Breast epithelium (tissue), 4 donors: ENCODE measurements around the gene ECPAS. TPM values are rescaled to one million over a fixed set of nuclear protein-coding genes. Genes with fewer than 3 reads are reported as not detected.
"Not testable (repeated sequence)": the region's sequence is repeated elsewhere in the genome, so short reads cannot be mapped to it uniquely, and the experiment has no call there.

Source experiments
- DNase-seq, 2 donors: peaks; one replicate each; pipeline ENCODE4 v3.0.0-alpha.2; 2019; ENCODE audit warnings: low spot score in 2 of 2
- H3K27ac ChIP-seq, 2 donors: fragments of 200-600 bp; sonication (generic) in 1 of 2; one replicate each; pipeline ENCODE4 v1.5.1; 2016 to 2019; ENCODE audit warnings: mild to moderate bottlenecking in 1 of 2
- H3K27me3 ChIP-seq, 2 donors: fragments of 200-600 bp; sonication (generic) in 1 of 2; one replicate each; pipeline versions ENCODE4 v1.5.1 to v1.6.0; 2017 to 2019; ENCODE audit warnings: control low read depth in 1 of 2, mild to moderate bottlenecking in 1 of 2
- H3K36me3 ChIP-seq: fragments of 200-600 bp; one replicate; pipeline ENCODE4 v1.5.1; 2019
- H3K4me1 ChIP-seq, 2 donors: fragments of 200-600 bp; sonication (generic); one replicate each; pipeline ENCODE4 v1.5.1; 2016 to 2019; ENCODE audit warnings: control low read depth in 1 of 2
- H3K4me3 ChIP-seq, 3 donors: fragments of 200-600 bp; sonication (generic); 1 replicate in 2 of 3; 2 replicates in 1 of 3; pipeline ENCODE4 v1.5.1; 2016 to 2019; ENCODE audit warnings: mild to moderate bottlenecking in 3 of 3, moderate library complexity in 2 of 3
- H3K9me3 ChIP-seq, 2 donors: fragments of 200-600 bp; sonication (generic) in 1 of 2; one replicate each; pipeline ENCODE4 v1.5.1; 2016 to 2019; ENCODE audit warnings: control low read depth in 1 of 2
- CTCF ChIP-seq, 3 donors: fragments of 450-650 bp; IDR thresholded peaks; one replicate each; pipeline ENCODE4 v1.5.1; 2016 to 2017; ENCODE audit warnings: antibody characterized with exemption in 3 of 3, mild to moderate bottlenecking in 3 of 3, moderate library complexity in 3 of 3
- POLR2A ChIP-seq: fragments of 450-650 bp; IDR thresholded peaks from one replicate; pipeline ENCODE4 v1.6.1; 2016; ENCODE audit warnings: antibody characterized with exemption, mild to moderate bottlenecking, moderate library complexity
- POLR2AphosphoS5 ChIP-seq, 3 donors: sonication (generic); formaldehyde crosslinking; IDR thresholded peaks; one replicate each; pipeline ENCODE4 v1.6.1; 2017; ENCODE audit warnings: antibody characterized with exemption in 3 of 3
- intact Hi-C: fragments of 100-400 bp; cut with DNase I; formaldehyde crosslinking; loops from one replicate; pipeline ENCODE4 v1.15.1; 2023; ENCODE audit warnings: low total_unique reads
- total RNA-seq, 3 donors: library from RNA; depleted of rRNA; stranded (reverse); fragments of >200 nt; gene quantifications; one replicate each; pipeline ENCODE4 v1.1.0, GENCODE V29; 2016

The ECPAS gene
- total RNA-seq, 3 donors from 2014 or later, result 91.6 to 159 (median 94.1) TPM

DNA sequence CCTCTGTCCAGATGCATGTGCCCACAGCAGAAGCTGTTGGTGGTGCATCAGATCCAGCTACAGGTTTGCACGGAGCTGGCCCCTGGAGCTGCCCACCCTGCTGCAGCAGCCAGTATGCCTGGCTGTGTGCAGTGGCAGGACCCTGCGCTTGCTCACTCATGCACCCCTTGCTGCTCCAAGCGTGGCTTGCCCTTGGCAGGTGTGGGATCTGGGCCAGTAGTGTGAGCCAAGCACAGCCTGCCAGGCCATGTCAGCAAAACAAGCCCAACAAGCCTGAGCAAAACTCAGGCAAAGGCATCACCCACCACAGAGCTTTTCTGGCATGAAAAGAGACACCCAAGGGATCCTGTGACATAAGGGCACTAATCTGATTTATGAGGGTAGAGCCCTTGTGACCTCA lies 18.3 kb upstream of the ECPAS start:
- TF ChIP-seq POLR2A, result no peak
- TF ChIP-seq POLR2AphosphoS5 (IDR thresholded peaks at IDR 0.05), result no peak
- TF ChIP-seq CTCF (IDR thresholded peaks at IDR 0.05), result no peak
- DNase-seq, result no peak

GRCh38 chr9:111501648-111502047 lies 17.5 kb upstream of the ECPAS start:
- Histone ChIP-seq H3K9me3 (no peaks in the 10 kb centered on the region), H3K27ac (no peak overlapping the region), H3K4me3 (no peak overlapping the region), H3K4me1 (no peaks in the 10 kb centered on the region), H3K36me3 (no peaks in the 10 kb centered on the region), H3K27me3 (no peaks in the 10 kb centered on the region)
- TF ChIP-seq POLR2A (no peak), POLR2AphosphoS5 (IDR thresholded peaks at IDR 0.05) (no peak), CTCF (IDR thresholded peaks at IDR 0.05) (no peak)
- no peak for DNase-seq
- intact Hi-C loops, result no loop called here

More for the DNA sequence above, 18.3 kb upstream of the ECPAS start:
- Histone ChIP-seq H3K27me3 (no peaks in the 10 kb centered on the region), H3K36me3 (no peaks in the 10 kb centered on the region), H3K9me3 (no peaks in the 10 kb centered on the region), H3K4me3 (no peak overlapping the region), H3K27ac (no peak overlapping the region), H3K4me1 (no peaks in the 10 kb centered on the region)
- intact Hi-C loops, result no loop called here

DNA sequence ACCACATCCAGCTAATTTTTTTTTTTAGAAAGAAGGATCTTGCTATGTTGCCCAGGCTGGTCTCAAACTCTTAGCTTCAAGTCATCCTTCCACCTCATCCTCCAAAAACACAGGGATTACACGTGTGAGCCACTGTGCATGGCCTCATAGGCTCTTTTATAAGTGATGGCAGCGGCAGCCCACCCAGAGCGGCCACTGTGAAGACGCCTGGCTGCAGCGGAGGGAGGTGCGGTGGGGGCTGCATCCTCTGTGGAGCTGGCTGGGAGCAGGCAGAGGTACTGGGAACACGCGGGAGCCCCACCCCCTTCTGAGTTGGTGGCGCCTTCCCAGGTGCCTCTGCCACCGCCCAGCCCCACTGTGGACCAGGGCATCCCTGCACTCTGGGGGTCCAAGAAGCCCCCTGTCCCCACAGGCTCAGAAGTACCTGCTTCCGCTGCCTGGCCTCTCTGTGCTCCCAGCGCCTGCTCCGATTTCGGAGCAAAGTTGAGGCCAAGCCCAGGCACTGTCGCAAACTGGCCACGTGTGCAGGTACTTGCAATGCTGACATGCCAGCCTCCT lies 16.9 kb upstream of the ECPAS start:
- H3K4me1 ChIP-seq, result no peaks in the 10 kb centered on the region
- intact Hi-C loops, result no loop called here
- DNase-seq, result no peak
- no peak overlapping the region for H3K4me3 ChIP-seq
- H3K9me3 ChIP-seq, result no peaks in the 10 kb centered on the region
- H3K27ac ChIP-seq, result no peak overlapping the region
- H3K36me3 ChIP-seq, result no peaks in the 10 kb centered on the region
- H3K27me3 ChIP-seq, result no peaks in the 10 kb centered on the region
- no peak for TF ChIP-seq POLR2AphosphoS5 (IDR thresholded peaks at IDR 0.05)
- no peak for TF ChIP-seq POLR2A
- no peak for TF ChIP-seq CTCF (IDR thresholded peaks at IDR 0.05)

GRCh38 chr9:111497196-111497595 lies 13.0 kb upstream of the ECPAS start:
- H3K27me3 ChIP-seq, H3K27ac ChIP-seq, DNase-seq, H3K4me1 ChIP-seq, intact Hi-C loops, H3K4me3 ChIP-seq, H3K9me3 ChIP-seq, H3K36me3 ChIP-seq: not testable (repeated sequence)

DNA sequence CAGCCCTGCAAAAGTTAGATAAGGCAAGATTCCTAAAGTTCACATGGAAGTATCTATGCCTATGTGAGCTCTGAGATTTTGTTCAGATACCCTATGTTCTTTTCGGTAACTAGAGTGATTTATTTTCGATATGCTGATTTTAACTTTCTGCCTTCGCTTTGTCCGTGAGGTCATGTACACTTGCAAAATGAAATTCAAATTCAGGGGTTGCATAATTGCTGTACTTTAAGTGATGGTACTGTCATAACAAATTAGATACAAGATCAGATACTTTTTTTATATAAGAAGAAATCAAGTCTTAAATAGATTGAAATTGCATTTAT lies 350 bp upstream of the ECPAS start:
- peak overlapping the region; percentile 97 to 100 for H3K27ac ChIP-seq
- no peak for TF ChIP-seq CTCF (IDR thresholded peaks at IDR 0.05)
- TF ChIP-seq POLR2AphosphoS5 (IDR thresholded peaks at IDR 0.05), result no peak
- TF ChIP-seq POLR2A, result no peak
- H3K4me3 ChIP-seq, result peak overlapping the region; percentile 92 to 93 (median 93)
- intact Hi-C loops, result no loop called here
- no peak for DNase-seq
- H3K4me1 ChIP-seq, result peaks cover 0 to 4% of the 10 kb centered on the region in 2 donors
- H3K36me3 ChIP-seq, result no peaks in the 10 kb centered on the region
- H3K9me3 ChIP-seq, result no peaks in the 10 kb centered on the region
- no peaks in the 10 kb centered on the region for H3K27me3 ChIP-seq

DNA sequence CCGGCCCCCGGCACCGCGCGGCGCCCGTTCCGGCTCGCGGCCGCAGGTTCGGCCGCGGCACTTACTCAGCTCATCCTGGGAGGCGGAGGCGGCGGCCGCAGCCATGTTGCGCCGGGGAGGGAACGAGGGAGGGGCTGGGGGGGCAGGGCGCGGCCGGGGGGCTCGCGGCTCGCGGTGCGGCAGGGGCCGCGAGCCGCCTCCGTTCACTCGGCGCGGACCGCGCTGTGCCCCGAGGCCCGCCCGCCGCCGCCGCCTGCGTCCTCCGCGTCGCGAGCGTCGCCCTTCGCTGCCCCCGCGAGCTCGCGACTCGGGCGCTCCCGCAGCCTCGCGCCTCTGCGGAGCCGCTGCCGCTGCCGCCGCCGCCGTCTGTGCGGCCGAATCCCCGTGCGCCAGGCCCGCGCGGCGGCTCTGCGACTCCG lies 735 bp downstream of the ECPAS start:
- Histone ChIP-seq H3K36me3 (no peaks in the 10 kb centered on the region), H3K9me3 (no peaks in the 10 kb centered on the region), H3K4me1 (peaks cover 0 to 4% of the 10 kb centered on the region in 2 donors), H3K27me3 (no peaks in the 10 kb centered on the region), H3K4me3 (peak overlapping the region; percentile 92 to 93 (median 93)), H3K27ac (peak overlapping the region; percentile 97 to 100)
- intact Hi-C loops, result no loop called here
- DNase-seq, result no peak
- TF ChIP-seq CTCF (IDR thresholded peaks at IDR 0.05), result no peak
- TF ChIP-seq POLR2AphosphoS5 (IDR thresholded peaks at IDR 0.05), result no peak
- no peak for TF ChIP-seq POLR2A
